Endometrial microvascular endothelial cells (primary cell): ENCODE data around the gene NDRG2. TPM values are rescaled to one million over a fixed set of nuclear protein-coding genes. Genes with fewer than 3 reads are reported as not detected.

Experiments used
- in situ Hi-C: cut with HindIII; loops from 2 replicates; pipeline ENCODE4 v1.10.0; 2017; ENCODE audit warnings: low sequenced_read_pairs, low pct_unique_long_range_greater_than_20kb; ENCODE audit errors: inconsistent ontology term
- total RNA-seq: library from RNA; depleted of rRNA; stranded (reverse); fragments of >200 nt; gene quantifications from one replicate; pipeline ENCODE4 v1.2.3, GENCODE V29; 2015; ENCODE audit errors: inconsistent ontology term

The NDRG2 gene
- not detected for total RNA-seq

DNA sequence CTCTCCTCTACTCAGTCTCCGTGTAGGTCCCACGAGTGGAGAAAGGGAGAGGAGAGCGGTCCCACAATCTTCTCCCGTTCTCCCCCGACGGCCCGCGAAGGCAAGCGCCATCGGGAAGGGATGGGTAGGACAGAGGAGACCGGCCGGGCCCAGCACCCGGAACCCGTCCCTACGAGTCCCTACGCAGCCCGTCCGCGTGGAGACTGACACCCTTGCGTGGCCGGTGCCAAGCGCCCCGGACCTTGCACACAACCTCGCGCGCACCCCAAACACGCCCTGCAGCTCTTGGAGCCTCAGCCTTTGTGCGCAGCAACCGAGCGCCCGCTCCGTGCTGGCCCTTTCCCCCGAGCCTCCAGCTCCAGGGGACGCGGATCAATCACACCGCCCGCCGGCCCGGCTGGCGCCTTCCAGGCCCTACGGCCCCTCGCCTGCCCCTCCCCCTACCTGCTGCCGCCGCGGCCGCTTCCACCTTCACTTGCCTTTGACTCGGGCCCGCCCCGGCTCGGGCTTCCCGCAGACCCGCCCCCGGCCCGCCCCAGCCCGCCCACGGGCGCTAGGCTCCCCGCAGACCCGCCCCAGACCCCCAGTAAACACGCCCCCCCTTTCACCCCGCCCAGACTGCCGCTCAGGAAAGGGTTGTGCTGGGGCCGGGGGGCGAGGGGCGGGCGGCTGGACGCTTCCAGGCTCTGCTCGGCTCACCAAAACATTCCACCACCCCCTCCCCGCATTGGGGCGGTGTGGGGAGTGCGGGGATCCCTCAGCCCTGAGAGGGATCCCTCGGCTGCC is at the start of gene NDRG2:
NDRG2 (minus strand) TSS at position 477 of the 786 bp plus-strand sequence. CDS start 1,746 bp downstream, outside the sequence.
- in situ Hi-C loops: no loop called here

DNA sequence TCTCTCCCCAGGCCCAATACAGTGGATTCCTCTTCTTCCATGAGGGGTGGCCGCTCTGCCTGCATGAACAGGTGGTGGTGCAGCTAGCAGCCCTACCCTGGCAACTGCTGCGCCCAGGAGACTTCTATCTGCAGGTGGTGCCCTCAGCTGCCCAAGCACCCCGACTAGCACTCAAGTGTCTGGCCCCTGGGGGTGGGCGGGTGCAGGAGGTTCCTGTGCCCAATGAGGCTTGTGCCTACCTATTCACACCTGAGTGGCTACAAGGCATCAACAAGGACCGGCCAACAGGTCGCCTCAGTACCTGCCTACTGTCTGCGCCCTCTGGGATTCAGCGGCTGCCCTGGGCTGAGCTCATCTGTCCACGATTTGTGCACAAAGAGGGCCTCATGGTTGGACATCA is 49.1 kb upstream of the NDRG2 start:
- in situ Hi-C loops: no loop called here

DNA sequence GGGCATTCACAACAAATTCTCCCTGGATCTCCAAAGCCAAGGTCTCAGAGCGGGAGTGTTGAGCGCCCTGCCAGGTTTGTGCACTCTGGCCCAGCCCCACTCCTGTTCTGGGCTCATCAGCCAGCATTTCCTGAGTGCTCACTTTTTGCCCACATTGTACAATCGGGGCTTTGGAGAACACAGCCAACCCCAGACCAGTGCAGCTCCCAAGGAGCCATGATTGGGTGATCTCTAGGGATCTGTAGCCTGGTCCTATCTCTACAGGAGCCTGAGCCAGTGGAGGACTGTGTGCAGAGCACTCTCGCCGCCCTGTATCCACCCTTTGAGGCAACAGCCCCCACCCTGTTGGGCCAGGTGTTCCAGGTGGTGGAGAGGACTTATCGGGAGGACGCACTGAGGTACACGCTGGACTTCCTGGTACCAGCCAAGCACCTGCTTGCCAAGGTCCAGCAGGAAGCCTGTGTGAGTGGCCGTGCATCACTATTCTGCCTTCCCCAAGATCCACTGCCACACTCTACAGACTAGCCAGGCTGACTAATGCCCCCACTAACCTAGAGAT is 48.0 kb upstream of the NDRG2 start:
- in situ Hi-C loops: no loop called here

GRCh38 chr14:21072031-21072473 is 47.2 kb upstream of the NDRG2 start:
- in situ Hi-C loops: no loop called here

- in situ Hi-C loops: no loop called here
Observed at GRCh38 chr14:21071225-21072030, 46.6 kb upstream of the NDRG2 start.

- in situ Hi-C loops: no loop called here
Observed at GRCh38 chr14:21070610-21071224, 45.9 kb upstream of the NDRG2 start.

DNA sequence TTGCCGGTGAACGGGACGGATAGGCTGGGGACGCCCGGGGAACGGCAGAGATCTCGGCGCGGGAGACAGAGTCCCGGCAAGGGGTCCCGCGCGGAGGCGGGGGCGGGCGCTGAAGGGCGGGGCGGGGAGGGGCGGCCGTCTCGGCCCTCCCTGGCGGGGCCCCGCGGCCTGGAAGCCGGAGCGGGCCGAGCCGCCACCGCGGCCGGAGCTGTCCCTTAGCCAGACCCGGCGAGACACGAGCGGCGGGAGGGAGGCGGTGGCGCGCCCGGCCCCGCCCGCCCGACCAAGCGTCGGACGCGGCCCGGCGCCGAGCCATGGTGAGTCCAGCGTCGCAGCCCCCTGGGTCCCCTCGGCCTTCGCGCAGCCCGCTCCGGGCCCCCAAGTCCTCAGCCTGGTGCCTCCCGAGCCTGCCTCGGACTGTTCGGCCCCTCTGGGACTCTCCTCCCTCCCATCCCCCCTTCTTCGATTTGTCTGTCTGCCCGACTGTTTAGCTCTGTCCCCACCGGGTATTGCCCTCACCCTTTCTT is 45.3 kb upstream of the NDRG2 start, which contains the start of gene ARHGEF40:
ARHGEF40 (plus strand) TSS at position 222 of the 527 bp plus-strand sequence; CDS start at position 315, 93 bp downstream.
- in situ Hi-C loops: no loop called here

DNA sequence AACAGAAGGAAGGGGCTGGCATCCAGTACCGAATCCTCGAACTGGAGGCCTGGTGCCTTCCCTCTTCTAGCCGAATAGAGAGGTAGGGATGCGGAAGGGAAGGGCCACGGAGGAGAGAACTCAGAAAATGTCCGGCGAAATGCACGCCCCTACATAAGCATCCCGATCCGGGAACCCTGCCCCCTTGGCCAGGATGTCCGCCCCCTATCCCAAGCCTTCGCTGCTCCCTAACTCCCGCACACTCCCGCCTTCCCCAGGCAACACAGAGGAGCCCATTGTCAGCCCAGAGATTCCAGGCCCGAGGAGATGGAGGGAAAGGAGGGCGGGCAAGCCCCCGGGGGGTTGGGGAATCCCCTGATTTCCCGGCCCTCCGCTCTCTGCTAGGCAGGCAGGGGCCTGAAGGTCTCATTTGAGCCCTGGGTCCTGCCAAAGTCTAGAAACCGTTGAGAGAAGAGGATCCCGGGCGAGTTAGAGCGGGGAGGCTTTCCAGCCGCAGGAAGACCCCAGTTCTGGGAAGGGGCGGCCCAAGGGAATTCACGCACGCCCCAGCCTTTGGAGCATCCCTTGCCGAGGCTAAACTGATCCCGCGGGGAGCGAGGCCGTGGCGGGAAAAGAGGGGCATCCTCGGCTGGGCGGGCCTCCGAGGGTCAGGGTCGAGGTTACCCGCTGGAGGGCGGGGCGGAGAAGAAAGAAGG is 44.7 kb upstream of the NDRG2 start:
- in situ Hi-C loops: no loop called here

GRCh38 chr14:21068521-21069387 is 43.9 kb upstream of the NDRG2 start:
- in situ Hi-C loops: no loop called here

- in situ Hi-C loops: no loop called here
Observed at GRCh38 chr14:21066882-21067502, 42.1 kb upstream of the NDRG2 start.

DNA sequence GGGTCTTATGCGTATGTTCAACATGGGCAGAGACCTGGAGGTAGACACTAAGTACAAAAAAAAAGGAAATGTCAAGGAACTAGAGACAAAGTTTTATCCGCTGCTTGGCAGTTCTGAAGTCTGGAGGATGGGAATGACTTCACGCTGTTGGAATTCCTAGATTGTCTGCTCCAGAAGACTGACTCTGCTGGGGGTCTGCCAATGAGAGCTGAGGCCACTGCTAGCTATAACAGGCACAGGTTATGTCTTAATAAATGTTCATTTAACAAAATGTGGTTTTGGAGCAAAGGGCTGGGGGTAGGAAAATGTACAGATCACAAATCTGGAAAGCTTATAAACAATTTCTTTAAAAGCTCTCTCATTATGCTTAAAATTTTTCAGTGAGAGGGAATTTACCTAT is 38.6 kb upstream of the NDRG2 start:
- in situ Hi-C loops: no loop called here

DNA sequence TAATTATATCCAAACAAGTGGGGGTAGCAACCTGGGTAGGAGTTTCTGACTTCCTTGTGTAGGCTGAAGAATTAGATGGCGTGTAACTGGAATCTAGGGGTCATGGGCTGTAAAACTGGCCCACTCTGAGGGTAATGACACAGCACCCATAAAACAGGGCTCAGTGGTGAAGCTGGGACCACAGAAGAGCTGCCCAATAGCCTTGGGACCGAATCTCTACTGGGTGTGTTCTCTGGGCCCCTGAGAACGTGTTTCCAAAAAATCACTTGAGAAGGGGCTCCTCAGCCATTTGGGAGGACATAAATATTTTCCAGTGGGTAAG is 36.4 kb upstream of the NDRG2 start:
- in situ Hi-C loops: no loop called here

GRCh38 chr14:21060614-21061346 is 35.9 kb upstream of the NDRG2 start:
- in situ Hi-C loops: no loop called here

GRCh38 chr14:21059842-21060613 is 35.2 kb upstream of the NDRG2 start:
- in situ Hi-C loops: no loop called here

DNA sequence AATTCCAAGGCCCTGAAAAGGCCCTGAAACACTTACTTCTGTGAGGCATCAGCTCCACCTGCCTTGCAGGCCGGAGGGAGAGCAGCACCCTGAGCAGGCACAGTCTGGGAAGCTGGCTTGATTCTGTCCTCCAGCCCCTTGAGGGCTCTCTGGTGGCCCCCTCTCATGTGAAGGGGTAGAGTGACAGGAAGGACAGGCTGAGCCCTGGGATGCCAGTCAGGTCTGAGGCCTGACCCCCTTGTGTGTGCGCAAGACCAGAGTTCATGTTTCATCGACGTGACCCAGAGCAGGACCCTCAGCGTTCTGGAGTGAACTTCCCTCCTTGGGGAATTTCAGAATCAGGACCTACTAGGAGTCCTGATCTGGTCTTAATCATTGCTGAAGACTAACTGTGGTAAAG is 34.0 kb upstream of the NDRG2 start:
- in situ Hi-C loops: no loop called here
